Measurements from ENCODE around the gene GNL3L.

GRCh38 chrX:54496517-54496852 lies 33.5 kb upstream of the GNL3L start:
- TF ChIP-seq MAX (IDR thresholded peaks at IDR 0.05; ENCODE audit: low read depth, low read length) (no peak), POLR2A (IDR thresholded peaks at IDR 0.05; ENCODE audit: extremely low read depth, insufficient read length) (no peak), MYC (IDR thresholded peaks at IDR 0.05; ENCODE audit: low read depth, low read length) (no peak)
- TF ChIP-seq, protein P1, sequence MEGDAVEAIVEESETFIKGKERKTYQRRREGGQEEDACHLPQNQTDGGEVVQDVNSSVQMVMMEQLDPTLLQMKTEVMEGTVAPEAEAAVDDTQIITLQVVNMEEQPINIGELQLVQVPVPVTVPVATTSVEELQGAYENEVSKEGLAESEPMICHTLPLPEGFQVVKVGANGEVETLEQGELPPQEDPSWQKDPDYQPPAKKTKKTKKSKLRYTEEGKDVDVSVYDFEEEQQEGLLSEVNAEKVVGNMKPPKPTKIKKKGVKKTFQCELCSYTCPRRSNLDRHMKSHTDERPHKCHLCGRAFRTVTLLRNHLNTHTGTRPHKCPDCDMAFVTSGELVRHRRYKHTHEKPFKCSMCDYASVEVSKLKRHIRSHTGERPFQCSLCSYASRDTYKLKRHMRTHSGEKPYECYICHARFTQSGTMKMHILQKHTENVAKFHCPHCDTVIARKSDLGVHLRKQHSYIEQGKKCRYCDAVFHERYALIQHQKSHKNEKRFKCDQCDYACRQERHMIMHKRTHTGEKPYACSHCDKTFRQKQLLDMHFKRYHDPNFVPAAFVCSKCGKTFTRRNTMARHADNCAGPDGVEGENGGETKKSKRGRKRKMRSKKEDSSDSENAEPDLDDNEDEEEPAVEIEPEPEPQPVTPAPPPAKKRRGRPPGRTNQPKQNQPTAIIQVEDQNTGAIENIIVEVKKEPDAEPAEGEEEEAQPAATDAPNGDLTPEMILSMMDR (IDR thresholded peaks at IDR 0.05; ENCODE audit: low read depth, low read length) = no peak
